NCI-H460 (cell line): Measurements from ENCODE around the gene SCTR. TPM values are rescaled to one million over a fixed set of nuclear protein-coding genes. Genes with fewer than 3 reads are reported as not detected.

ENCODE experiments used
- DNase-seq: peaks from one replicate; pipeline ENCODE4 v3.0.0-alpha.2; 2016; ENCODE audit warnings: low read depth; ENCODE audit errors: extremely low read depth
- polyA plus RNA-seq: library from polyadenylated mRNA; depleted of rRNA; stranded (reverse); fragments of >200 nt; gene quantifications from 2 replicates; pipeline ENCODE4 v1.2.3, GENCODE V29; 2014; cell fraction: nucleus; rRNA removed
- total RNA-seq: library from RNA; depleted of rRNA; stranded (reverse); fragments of >200 nt; shearing (Covaris generic); gene quantifications from 2 replicates; pipeline ENCODE4 v1.2.3, GENCODE V29; 2014; rRNA removed

SCTR gene
- total RNA-seq, result not detected in 2 replicates
- not detected in 2 replicates for polyA plus RNA-seq

DNA sequence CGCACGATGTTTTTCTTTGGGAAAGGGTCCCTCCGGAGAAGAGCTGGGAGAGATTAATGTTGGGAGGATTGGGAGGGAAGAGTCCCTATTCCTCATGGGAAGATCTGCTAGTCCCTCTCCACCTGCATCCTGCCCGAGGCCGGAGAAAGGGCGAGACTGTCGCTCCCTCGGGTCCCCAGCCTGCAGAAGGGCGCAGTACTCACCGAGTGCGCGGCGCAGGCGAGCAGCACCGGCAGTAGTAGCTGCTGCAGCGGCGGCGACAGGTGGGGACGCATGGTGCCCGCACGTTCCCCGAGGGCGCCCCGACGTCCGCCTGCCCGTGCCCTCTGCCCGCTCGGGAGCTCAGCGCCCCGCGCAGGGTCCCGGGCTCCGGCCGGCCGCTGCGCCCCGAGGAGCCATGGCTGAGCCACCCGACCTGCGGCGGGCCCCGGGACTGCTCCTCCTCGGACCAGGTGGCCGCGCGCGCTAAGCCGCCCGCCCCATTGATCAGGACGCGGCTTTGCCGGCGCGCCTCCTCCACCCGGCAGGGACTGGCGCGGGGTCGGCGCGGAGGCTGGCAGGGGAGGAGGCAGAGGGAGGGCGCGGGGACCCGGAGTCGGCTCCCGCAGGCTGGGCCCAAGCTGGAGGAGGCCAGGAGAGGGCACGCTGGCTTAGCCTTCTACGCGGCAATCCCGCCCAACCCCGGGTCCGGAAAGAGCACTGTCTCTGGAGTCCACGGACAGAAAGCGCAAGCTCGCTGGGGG lies at the start of gene SCTR:
SCTR (minus strand) TSS at position 532 of the 743 bp plus-strand sequence; CDS start at position 275, 257 bp downstream.
- DNase-seq, result no peak

DNA sequence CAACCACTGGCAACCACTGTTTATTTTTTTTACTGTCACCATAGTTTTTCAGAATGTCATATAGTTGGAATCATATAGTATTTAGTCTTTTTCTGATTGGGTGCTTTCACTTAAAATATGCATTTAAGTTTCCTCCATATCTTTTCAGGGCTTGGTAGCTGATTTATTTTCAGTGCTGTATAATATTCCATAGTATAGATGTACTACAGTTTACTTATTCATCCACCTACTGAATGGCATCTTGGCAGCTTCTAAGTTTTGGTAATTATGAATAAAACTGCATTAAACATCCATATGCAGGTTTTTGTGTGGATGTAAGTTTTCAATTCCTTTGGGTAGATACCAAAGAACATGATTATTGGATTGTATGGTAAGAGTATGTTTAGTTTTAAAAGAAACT lies 43.0 kb upstream of the SCTR start:
- no peak for DNase-seq

DNA sequence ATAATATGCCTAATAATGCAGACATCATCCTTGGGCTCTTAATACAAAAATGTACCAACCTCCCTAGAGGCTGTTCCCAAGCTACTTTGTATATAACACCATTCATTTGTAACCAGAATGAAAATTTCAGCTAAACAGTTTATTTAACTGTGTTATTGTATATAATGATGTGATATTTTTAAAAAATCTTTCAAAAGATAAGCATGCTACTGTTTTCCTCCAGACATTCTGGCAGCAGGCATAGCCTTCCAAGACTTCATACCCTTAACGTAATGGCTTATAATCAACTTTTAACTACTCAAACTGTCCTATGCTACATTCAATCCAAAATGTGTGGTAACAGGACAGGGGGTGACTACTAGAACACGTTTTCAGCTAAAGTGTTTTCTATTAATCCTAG lies 41.2 kb upstream of the SCTR start:
- no peak for DNase-seq

DNA sequence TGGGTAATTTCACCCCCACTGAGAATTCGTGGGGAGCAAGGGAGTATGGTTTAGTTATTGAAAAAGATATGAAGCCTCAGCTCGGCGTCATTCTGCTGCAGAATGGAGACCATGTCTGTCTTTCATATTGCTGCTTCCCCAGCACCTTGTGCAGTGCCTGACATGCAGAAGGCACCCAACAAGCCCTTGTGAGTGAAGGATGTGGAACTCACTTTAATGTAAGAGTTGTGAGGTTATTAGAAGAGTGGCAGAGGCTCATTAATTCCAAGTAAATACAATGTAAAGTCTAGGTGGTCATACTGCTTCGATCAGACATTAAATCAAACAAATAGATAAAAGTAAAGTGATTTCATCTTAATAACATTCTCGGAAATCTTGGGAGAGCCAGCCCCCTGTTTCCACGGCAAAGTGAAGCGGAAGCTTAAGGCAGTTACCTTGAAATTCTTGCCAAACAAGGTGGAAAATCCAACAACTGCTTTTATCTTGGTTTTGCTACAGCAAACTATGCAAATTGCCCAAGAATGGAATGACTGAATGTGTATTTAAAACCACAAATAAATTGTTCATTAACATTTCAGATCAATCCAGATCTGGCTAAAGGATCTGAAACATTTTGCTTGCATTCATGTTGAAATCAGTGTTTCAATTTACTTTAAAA lies 29.5 kb upstream of the SCTR start:
- no peak for DNase-seq

DNA sequence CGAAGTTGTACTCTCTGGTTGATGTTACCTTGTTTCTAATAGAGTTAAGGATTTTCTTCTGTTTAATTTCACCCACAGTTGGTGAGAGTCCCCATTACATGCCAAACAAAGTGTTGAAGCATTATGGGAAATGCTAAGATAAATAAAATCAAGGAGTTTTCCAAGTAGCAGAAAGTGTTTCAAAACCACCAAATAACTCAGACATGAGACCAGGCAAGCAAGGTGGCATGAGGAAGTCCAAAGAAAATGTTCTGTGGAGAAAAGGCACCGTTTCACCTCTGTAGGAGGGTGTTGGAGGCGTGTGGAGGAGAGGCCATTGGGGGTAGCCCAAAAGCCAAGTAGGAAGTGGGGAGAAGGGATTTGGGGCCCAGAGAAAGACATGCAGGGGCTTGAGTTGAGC lies 28.6 kb upstream of the SCTR start:
- no peak for DNase-seq

DNA sequence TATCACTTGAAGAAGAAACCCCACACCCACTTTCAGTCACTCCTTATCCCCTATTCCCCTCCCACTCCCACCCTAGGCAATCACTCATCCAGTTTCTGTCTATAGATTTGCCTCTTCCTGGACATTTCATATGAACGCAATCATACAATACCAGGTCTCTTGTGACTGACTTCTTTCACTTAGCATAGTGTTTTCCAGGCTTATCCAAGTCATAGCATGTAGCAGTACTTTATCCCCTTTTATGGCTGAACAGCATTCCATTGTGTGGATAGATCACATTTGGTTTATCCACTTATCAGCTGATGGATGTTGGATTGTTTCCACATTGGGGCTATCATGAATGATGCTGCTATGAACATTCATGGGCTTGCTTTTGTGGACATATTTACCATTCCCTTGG lies 26.6 kb upstream of the SCTR start:
- no peak for DNase-seq

DNA sequence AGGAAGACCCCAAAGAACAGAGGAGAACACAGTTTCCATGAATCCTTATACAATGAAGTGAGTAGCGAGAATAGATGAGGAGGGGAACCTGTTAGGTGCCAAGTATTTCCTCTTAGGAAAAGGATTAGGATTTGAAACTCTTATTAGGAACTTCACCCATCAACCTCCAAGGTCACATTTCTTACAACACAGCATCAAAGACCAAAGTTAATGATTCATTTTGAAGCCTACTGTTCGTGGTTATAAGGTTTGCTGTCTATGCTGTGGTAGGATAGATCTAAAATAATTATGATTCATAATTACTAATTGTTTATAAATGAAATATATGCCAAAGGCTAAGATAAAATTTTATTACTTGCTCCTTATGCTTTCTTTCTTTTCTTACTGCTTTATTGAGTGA lies 26.1 kb upstream of the SCTR start:
- no peak for DNase-seq

DNA sequence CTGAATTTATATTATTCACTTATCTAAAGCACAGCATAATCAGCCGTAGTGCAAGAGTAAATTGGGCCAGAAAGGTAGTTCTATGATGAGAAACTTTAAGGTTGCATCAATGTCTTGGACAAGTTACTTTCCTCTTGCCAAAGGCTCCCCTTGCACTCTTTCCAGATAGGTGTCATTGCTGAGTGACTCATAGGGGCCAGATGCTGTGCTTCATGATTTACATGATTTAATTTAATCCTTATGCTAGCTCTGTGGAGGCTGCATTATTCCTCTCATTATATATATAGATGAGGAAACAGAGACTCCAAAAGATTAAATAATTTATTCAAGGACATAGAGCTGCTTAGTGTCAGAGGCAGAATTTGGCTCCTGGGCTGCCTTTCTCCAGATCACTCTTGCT lies 25.0 kb upstream of the SCTR start:
- no peak for DNase-seq

DNA sequence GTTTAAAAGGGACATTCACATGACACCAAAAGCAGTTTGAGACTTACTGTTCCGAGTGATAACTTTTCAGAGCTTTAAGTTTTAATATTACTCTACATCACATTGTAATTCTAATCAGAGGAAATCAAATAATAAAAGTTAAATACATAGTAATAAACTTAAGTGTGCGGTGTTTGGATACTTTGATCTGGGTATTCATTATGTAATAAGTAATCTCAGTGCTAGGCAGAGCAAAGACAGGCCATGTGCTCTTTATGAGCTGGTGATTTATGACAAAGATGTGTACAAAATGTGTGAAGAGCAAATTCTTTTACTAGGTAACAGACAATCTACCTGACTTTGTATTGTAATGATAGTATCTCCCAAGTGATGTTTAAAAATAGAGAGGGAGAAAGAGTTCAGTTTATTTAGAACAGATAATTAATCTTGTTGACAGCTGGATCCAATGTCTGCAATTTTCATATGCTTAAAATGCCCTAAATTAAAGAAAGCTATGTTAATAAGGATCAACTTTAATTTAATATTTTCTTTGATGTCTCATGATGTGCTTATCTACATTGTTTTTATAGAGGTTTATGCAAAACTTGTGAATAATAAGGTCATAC lies 24.3 kb upstream of the SCTR start:
- DNase-seq, result no peak

DNA sequence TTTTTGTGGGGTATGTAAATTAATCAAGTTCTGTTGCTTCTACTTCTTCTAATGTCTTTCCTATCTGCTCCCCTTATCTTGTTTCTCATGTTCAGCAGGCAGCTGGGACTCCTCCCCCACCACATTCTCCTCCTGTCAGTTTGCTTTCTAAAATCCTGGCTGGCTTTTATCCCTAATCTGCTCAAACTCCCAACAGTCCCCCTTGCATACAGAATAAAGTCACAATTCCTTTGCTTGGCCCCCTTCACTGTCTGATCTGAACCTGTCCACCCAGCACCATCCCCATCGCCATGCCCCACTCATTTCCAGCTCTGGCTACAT lies 22.1 kb upstream of the SCTR start:
- DNase-seq, result no peak

DNA sequence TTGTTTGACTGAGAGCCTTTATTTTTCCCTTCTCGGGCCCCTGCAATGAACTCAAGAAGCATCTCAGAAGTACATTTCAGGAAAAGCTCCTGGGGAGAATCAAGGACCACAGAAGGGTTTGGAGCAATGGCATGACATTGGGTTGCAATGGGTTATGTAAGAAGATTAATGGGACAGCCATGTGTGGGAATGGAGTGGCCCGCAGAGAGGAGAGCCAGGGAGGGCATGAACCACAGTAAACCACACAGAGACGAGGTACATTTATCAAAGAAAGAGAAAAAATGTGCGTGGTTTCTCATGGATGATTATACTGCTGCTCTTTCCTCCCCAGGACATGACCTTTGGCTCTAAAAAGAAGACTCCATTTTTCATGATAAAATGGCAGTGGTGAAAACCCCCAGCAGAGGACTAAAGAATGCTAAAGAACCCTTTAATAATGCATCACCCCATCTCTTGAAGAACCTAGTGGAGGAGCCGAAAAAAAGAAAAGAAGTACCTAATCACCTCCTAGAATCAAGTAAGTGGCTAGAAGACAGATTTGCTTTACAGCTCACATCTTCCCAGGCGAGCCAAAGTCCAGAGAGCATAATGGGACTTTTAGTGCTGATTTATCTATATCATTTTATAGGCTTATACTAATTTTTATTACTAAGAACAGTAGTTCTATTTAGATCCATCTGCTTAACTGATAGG lies 21.6 kb upstream of the SCTR start:
- DNase-seq, result no peak

DNA sequence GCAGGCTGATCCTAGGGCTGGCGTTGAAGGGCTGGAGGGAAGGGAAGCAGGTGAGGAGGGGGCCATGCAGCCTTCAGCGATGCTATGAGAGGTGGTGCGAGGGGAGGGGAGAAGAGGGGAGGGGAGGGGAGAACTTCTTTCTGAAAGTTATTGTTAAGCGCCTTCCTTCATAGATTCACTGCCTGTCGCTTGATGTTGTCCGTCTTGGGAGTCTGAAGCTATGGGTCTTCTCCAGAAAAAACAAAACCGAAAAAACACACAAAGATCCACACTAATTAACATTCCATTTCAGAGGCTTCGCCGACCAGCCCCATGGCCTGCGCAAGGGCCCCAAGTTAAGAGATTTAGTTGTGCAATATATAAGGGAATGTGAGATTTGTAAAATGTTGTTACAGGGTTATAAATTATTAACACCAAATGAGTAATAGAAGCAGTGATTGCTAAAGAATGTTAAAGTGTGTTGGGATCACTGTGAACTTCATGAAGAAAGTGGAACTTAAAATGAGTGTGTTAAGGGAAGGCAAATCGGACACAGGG lies 20.7 kb upstream of the SCTR start:
- DNase-seq, result no peak

DNA sequence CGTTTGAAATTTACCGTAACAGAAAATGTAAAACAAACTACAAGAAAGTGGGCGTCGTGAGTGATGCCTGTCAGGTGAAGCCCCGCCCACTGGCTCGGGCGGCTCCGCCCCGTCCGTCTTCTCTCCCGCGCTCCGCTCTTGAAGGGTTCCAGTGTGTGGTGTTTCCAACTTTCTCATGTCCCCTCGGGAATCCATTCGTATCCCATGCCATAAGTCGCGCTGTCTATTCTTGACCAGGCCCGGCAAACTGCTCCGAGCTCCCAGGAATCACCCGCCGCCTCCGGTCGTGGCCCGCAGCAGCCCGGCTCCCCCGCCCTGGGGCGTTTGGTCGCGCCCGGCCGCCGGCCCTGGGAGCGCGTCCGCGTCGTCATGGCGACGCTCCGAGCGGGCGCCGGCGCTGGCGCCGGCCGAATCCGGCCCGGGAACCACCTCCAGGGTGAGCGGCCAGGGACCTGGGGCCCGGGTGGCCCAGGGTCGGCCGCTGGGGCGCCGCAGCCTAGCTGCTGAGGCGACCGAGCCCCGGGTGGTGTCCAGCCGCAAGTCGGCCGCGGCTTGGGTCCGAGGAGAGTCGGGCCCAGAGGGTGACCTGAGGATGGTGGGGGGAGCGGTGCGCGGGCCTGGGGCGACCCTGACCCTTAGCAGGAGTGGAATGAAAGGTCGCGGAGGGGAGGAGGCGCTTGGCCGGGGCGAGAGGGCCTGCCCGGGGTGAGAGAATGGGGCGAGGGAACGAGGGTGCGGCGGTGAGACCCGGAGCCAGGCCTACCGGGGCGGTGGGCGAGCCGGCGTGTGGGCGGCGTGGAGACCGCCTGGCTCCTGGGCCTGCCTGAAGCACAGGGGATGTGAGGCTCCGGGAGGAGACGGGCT lies 20.0 kb upstream of the SCTR start, which contains the start of gene CFAP221:
CFAP221 (plus strand) TSS at position 375 of the 864 bp plus-strand sequence. CDS start 1,683 bp downstream, outside the sequence.
- peak; percentile 51 for DNase-seq

DNA sequence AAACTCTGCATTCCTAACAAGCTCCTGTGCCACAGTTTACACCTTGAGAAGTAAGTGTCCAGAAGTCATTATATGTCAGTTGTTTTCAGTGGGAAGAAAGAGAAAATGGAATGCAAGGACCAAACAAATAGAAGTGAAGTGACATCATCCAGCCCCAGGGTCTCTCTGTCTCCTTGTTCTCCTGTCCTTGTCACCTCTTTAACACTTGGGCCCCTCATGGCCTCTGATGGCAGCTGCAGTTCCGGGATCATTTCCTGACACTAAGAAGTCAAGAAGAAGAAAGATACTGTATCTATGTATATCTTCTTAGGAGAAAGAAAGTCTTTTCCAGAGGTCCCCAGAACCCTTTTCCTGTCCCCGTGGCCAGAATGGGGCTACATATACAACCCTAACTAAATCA lies 17.2 kb upstream of the SCTR start:
- no peak for DNase-seq

DNA sequence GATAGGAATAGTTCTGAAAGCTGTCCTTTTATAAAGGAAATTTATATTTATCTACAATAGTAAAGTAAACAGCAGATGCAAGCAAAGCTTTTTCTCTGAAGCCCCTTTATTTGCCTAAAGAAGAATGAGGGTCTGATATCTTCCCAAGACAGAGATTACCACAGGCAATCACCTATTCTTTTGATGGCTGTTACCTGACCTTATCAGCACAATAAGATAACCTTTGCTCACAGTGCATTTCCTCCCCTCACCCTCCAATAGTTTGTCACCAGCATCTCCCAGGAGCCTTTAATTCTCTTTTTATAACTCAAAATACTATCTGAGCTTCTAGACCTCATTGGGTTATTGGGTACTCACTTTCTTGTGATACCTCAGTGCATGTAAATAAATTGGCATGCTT lies 13.5 kb upstream of the SCTR start:
- no peak for DNase-seq

DNA sequence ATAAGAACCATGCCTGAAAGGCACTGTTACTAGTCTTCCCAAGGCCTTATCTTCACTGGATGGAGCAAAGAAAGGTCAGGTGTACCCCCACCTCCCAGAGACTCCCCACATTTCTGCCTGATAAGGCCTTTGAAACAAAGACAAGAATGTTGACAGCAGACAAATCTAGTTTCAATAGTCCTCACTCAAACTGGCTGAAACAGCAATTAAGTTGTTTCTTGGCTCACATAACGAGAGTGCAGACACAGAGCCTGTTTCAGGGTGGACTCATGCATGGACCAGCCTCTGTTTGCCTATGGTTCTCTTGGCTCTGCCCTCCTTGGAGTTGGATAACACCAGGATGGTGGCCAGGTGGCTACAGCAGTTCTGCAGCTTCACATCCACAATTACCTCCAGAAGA lies 12.4 kb upstream of the SCTR start:
- no peak for DNase-seq

DNA sequence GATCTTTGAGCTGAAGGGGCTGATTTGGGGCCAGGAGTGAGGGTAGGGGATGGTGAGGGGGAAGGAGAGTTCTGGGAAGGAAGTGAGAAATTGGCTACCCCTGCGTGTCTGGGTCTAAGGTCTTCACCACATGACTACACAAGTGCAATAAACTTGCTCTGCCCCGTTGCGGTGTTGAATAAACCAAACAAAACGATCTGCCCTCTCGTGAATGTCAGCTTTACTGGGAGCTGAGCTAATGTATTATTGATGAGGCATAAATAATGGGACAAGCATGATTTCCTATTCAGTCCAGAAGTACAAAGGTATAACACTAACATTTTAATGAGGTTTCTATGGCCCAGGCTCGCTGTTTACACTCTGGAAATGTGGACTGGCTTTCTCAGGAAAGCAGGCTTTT lies 11.9 kb upstream of the SCTR start:
- no peak for DNase-seq

DNA sequence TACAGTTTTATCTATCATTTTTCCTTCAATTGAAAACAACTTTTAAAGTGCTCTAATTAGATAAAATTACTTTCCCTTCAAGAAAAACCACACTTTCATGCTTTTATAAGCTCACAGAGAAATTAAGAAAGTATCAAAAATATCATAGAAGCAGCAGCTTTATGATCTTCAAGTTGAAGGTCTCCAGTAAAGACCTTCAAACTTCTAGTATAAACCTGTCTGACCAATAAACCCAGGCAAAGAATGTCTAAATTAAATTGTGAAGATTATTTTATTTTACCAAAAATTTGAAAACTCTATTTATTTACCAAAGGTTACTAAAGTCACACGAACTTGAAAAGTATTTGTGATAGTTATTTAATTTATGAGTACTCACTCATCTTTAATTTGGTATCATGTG lies 9.3 kb upstream of the SCTR start:
- no peak for DNase-seq

DNA sequence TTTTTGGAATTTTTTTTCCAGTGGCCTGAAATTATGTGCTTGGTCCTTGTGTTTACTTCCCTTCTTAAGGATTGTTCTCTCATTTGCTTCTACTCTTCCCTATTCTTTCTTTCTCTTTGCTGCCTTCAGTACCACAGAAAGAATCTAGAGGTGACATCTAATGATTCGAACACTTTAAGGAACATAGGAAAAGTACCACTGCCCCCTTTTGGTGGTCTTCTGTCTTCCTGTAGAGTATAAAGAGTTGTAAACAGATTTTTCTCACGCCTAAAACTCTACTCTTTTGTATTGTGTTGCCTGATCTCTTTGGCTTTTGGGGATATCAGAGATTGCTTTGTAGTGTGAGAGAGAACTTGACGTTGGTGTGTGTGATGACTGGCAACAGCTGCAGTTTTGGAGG lies 7.0 kb upstream of the SCTR start:
- DNase-seq, result no peak

DNA sequence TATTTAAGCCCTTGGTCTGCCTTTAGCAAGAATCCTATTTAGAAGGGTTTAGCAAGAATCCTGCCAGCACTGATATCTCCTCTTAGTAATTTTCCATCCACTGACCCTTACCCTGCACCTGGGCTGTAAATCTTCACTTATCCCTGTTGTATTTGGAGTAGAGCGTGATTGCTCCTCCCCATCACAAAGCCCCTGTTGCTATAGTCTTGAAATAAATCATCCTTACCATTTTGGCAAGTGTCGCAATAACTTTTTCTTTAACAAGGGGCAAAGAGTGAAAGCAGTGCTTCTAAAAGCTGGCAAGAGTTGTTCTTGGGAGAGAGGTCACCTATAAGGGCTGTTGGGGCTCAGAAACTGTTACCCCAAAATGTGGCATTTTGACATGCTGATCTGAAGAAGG lies 3.7 kb upstream of the SCTR start:
- no peak for DNase-seq
